CD4-positive, alpha-beta T cell (primary cell): Measurements from ENCODE around the gene WDR74. TPM values are rescaled to one million over a fixed set of nuclear protein-coding genes. Genes with fewer than 3 reads are reported as not detected.
A peak's percentile ranks its signal among the peaks of the same experiment; 100 is the strongest.
"Not testable (repeated sequence)": the region's sequence is repeated elsewhere in the genome, so short reads cannot be mapped to it uniquely, and the experiment has no call there.

Source experiments
- ATAC-seq: fragments of 200-7000 bp; cut with Tn5 transposase; one replicate; pipeline ENCODE4 v1.10.0; 2022; ENCODE audit warnings: mild to moderate bottlenecking; ENCODE audit not compliant: poor library complexity
- CTCF ChIA-PET: fragments of 350-600 bp; sonication (Branson Sonifier 250); formaldehyde crosslinking; loops from one replicate; lab custom pipeline; 2021; ENCODE audit warnings: antibody characterized with exemption, inconsistent platforms; lab: Charles Lee
- POLR2A ChIA-PET: fragments of 350-600 bp; sonication (Branson Sonifier 250); formaldehyde crosslinking; loops from one replicate; lab custom pipeline; 2021; ENCODE audit warnings: antibody characterized with exemption, inconsistent platforms; lab: Charles Lee
- DNase-seq, 14 experiments: peaks; one replicate each; pipeline ENCODE4 v3.0.0-alpha.2; 2013 to 2020; ENCODE audit warnings: mixed read lengths in 2 of 14
- H3K27ac ChIP-seq, 2 donors: one replicate each; pipeline versions ENCODE4 v1.5.1 to v1.7.0; 2013; ENCODE audit warnings: low read length in 2 of 2, low read depth in 1 of 2, mild to moderate bottlenecking in 1 of 2
- H3K27me3 ChIP-seq, 2 experiments: 1 replicate in 1 of 2; 2 replicates in 1 of 2; pipeline versions ENCODE4 v1.6.1 to v1.7.0; 2013; ENCODE audit warnings: low read length in 2 of 2, control low read depth in 1 of 2, mild to moderate bottlenecking in 1 of 2, moderate library complexity in 1 of 2; ENCODE audit not compliant: insufficient read depth in 2 of 2, control insufficient read depth in 1 of 2
- H3K36me3 ChIP-seq: one replicate; pipeline ENCODE4 v1.6.1; 2013; ENCODE audit warnings: low read length, control low read depth; ENCODE audit not compliant: insufficient read depth
- H3K4me1 ChIP-seq: one replicate; pipeline ENCODE4 v1.6.1; 2013; ENCODE audit warnings: low read length, control low read depth; ENCODE audit not compliant: insufficient read depth
- H3K4me3 ChIP-seq: one replicate; pipeline ENCODE4 v1.5.1; 2013; ENCODE audit warnings: mild to moderate bottlenecking, low read length, moderate library complexity
- H3K9me3 ChIP-seq, 2 experiments: 1 replicate in 1 of 2; 2 replicates in 1 of 2; pipeline versions ENCODE4 v1.6.1 to v1.7.0; 2013; ENCODE audit warnings: low read length in 2 of 2, mild to moderate bottlenecking in 2 of 2, control low read depth in 1 of 2, moderate library complexity in 1 of 2; ENCODE audit not compliant: control insufficient read depth in 1 of 2, insufficient read depth in 1 of 2
- H3K27ac Mint-ChIP-seq: one replicate; pipeline ENCODE4 v1.8.0; 2020; ENCODE audit warnings: mixed read lengths
- H3K27me3 Mint-ChIP-seq: one replicate; pipeline ENCODE4 v1.8.0; 2021; ENCODE audit warnings: mixed read lengths
- H3K36me3 Mint-ChIP-seq: one replicate; pipeline ENCODE4 v1.8.0; 2021; ENCODE audit warnings: low read depth, mixed read lengths
- H3K4me1 Mint-ChIP-seq: one replicate; pipeline ENCODE4 v1.8.0; 2021; ENCODE audit warnings: low read depth, mixed read lengths
- H3K4me3 Mint-ChIP-seq: one replicate; pipeline ENCODE4 v1.8.0; 2020; ENCODE audit warnings: mild to moderate bottlenecking, mixed read lengths
- H3K9me3 Mint-ChIP-seq: one replicate; pipeline ENCODE4 v1.8.0; 2020; ENCODE audit warnings: mixed read lengths
- CTCF ChIP-seq: fragments of 200-600 bp; IDR thresholded peaks from one replicate; pipeline ENCODE4 v1.8.0; 2022; ENCODE audit warnings: antibody characterized with exemption, mild to moderate bottlenecking
- intact Hi-C, 2 experiments: fragments of 100-400 bp; cut with DNase I in 1 of 2; cut with micrococcal nuclease in 1 of 2; formaldehyde crosslinking; loops; one replicate each; pipeline versions ENCODE4 v1.15.1 to v1.9.0; 2023 to 2025; cut with DNase I, micrococcal nuclease
- total RNA-seq, 174 experiments: library from RNA in 2 of 174; stranded (reverse) in 2 of 174; gene quantifications; one replicate each; pipeline ENCODE4 v1.2.3 and lab custom pipeline; 2021 to 2026

Gene WDR74
- total RNA-seq, 2 experiments from 2014 or later: 289 to 297 TPM

DNA sequence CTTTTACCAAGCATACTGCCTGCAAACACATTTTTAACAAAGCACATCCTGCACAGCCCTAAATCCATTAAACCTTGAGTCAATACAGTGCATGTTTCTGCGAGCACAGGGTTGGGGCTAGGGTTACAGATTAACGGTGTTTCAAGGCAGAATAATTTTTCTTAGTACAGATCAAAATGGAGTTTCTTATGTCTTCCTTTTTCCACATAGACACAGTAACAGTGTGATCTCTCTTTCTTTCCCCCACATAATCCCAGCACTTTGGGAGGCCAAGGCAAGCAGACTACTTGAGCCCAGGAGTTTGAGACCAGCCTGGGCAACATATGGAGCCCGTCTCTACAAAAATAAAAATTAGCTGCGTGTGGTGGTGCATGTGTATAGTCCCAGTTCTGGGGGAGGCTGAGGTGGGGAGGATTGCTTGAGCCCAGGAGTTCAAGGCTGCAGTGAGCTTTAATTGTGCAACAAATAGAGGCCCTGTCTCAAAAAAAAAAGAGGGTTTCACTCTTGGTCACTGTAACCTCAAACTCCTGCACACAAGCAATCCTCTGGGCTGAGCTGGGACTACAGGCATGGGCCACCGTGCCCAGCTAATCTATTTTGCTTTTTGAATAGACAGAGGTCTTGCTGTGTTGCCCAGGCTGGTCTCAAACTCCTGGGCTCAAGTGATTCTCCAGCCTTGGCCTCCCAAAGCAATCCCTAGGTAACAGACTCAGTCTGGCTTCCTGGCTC lies 21.6 kb upstream of the WDR74 start:
- Histone ChIP-seq H3K4me1 (peaks cover 18% of the 10 kb centered on the region), H3K36me3 (no peaks in the 10 kb centered on the region), H3K27ac (no peak overlapping the region), H3K4me3 (no peak overlapping the region), H3K27me3 (no peaks in the 10 kb centered on the region), H3K9me3 (no peaks in the 10 kb centered on the region)
- H3K27ac Mint-ChIP-seq: no peak overlapping the region
- no peak for ATAC-seq
- H3K4me1 Mint-ChIP-seq: peaks cover 18% of the 10 kb centered on the region
- TF ChIP-seq CTCF: no peak
- POLR2A ChIA-PET: interaction anchor here (2.0 to 3.3 kb wide), 2 partner anchors 21 to 74 kb away, joined by 12 to 27 read pairs; partner anchors contain the start of genes TMEM179B and WDR74
- no peaks in the 10 kb centered on the region for H3K27me3 Mint-ChIP-seq
- CTCF ChIA-PET: interaction anchor here (5.2 kb wide), 1 partner anchor 74 kb away, joined by 49 read pairs; the partner anchor contains the start of gene TMEM179B
- no peak overlapping the region for H3K4me3 Mint-ChIP-seq
- no peaks in the 10 kb centered on the region for H3K9me3 Mint-ChIP-seq
- peaks cover 1% of the 10 kb centered on the region for H3K36me3 Mint-ChIP-seq
- DNase-seq: no peak
- intact Hi-C loops: loop anchor here (5.0 to 10.0 kb wide), 6 partner anchors 264 to 479 kb away; partner anchors contain the start of gene TUT1 (in 1 of the 2)

DNA sequence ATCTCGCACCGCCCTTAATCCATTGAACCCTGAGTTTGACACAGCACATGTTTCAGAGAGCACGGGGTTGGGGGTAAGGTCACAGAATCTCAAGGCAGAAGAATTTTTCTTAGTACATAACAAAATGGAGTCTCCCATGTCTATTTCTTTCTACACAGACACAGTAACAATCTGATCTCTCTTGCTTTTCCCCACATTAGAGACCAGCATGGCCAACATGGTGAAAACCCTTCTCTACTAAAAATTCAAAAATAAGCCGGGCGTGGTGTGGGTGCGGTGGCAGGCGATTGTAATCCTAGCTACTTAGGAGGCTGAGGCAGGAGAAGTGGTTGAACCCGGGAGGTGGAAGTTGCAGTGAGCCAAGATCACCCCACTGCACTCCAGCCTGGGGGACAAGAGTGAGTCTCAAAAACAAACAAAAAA lies 19.9 kb upstream of the WDR74 start:
- H3K9me3 Mint-ChIP-seq, H3K27ac ChIP-seq, DNase-seq, H3K9me3 ChIP-seq, H3K4me3 Mint-ChIP-seq, H3K27me3 ChIP-seq, POLR2A ChIA-PET, CTCF ChIA-PET, H3K4me3 ChIP-seq, H3K36me3 ChIP-seq, H3K27me3 Mint-ChIP-seq, H3K27ac Mint-ChIP-seq, ATAC-seq: not testable (repeated sequence)
- Mint-ChIP-seq H3K4me1 (peaks cover 35% of the 10 kb centered on the region), H3K36me3 (peaks cover 18% of the 10 kb centered on the region)
- peaks cover 22% of the 10 kb centered on the region for H3K4me1 ChIP-seq
- intact Hi-C loops: loop anchor here in 1 of 2 experiments (5.0 kb wide), 1 partner anchor 152 kb away; the partner anchor contains the start of genes BSCL2 and GNG3

- Histone ChIP-seq H3K36me3 (peaks cover 16% of the 10 kb centered on the region), H3K27ac (no peak overlapping the region), H3K27me3 (no peaks in the 10 kb centered on the region), H3K9me3 (no peaks in the 10 kb centered on the region), H3K4me1 (peaks cover 32% of the 10 kb centered on the region), H3K4me3 (no peak overlapping the region)
- H3K27ac Mint-ChIP-seq: no peak overlapping the region
- no peaks in the 10 kb centered on the region for H3K9me3 Mint-ChIP-seq
- no peak for ATAC-seq
- DNase-seq: no peak
- no peak for TF ChIP-seq CTCF
- peaks cover 29% of the 10 kb centered on the region for H3K36me3 Mint-ChIP-seq
- H3K4me1 Mint-ChIP-seq: peaks cover 46% of the 10 kb centered on the region
- ChIA-PET CTCF (interaction anchor here (0.7 to 1.3 kb wide), 2 partner anchors 8 to 72 kb away, joined by 3 to 4 read pairs; no protein-coding TSS in a partner anchor), POLR2A (interaction anchor here (1.3 to 9.4 kb wide), 5 partner anchors 16 to 130 kb away, joined by 4 to 599 read pairs (median 79); partner anchors contain the start of genes HNRNPUL2, SLC3A2, TMEM179B and TMEM223)
- no peaks in the 10 kb centered on the region for H3K27me3 Mint-ChIP-seq
- H3K4me3 Mint-ChIP-seq: peak overlapping the region; percentile 83
- intact Hi-C loops: loop anchor here in 1 of 2 experiments (5.0 kb wide), 1 partner anchor 151 kb away; the partner anchor contains the start of genes BSCL2 and GNG3
Measured at GRCh38 chr11:62858201-62858600, 18.8 kb upstream of the WDR74 start.
